Measurements from ENCODE around the gene EDC3.

EDC3 gene

GRCh38 chr15:74716651-74717050, 20.8 kb upstream of the EDC3 start:
- H3K27me3 ChIP-seq (replicated peaks): no peaks in the 10 kb centered on the region
- DNase-seq: no peak
- H3K27ac ChIP-seq: no peak overlapping the region
- TF ChIP-seq CTCF (IDR thresholded peaks at IDR 0.05; ENCODE audit: low read depth, low read length, missing control alignments): no peak
- in situ Hi-C loops (cut with HindIII; ENCODE audit: low pct_ligation_motif_present, low sequenced_read_pairs): no loop called here
- no peaks in the 10 kb centered on the region for H3K36me3 ChIP-seq (replicated peaks)
- no peak overlapping the region for H3K4me3 ChIP-seq (ENCODE audit: low read depth, low read length)

- H3K27ac ChIP-seq: no peak overlapping the region
- DNase-seq: no peak
- TF ChIP-seq CTCF (IDR thresholded peaks at IDR 0.05; ENCODE audit: low read depth, low read length, missing control alignments): no peak
- H3K27me3 ChIP-seq (replicated peaks): no peaks in the 10 kb centered on the region
- in situ Hi-C loops (cut with HindIII; ENCODE audit: low pct_ligation_motif_present, low sequenced_read_pairs): no loop called here
- H3K4me3 ChIP-seq (ENCODE audit: low read depth, low read length): no peak overlapping the region
- no peaks in the 10 kb centered on the region for H3K36me3 ChIP-seq (replicated peaks)
These were observed 16.5 kb upstream of the EDC3 start for GRCh38 chr15:74712311-74712710.

- no peak for DNase-seq
- Histone ChIP-seq H3K36me3 (replicated peaks) (no peaks in the 10 kb centered on the region), H3K27ac (no peak overlapping the region), H3K27me3 (replicated peaks) (no peaks in the 10 kb centered on the region), H3K4me3 (ENCODE audit: low read depth, low read length) (no peak overlapping the region)
- in situ Hi-C loops (cut with HindIII; ENCODE audit: low pct_ligation_motif_present, low sequenced_read_pairs): no loop called here
- TF ChIP-seq CTCF (IDR thresholded peaks at IDR 0.05; ENCODE audit: low read depth, low read length, missing control alignments): no peak
These were observed 14.7 kb upstream of the EDC3 start for GRCh38 chr15:74710319-74711094.

- Histone ChIP-seq H3K27me3 (replicated peaks) (no peaks in the 10 kb centered on the region), H3K27ac (no peak overlapping the region), H3K4me3 (ENCODE audit: low read depth, low read length) (no peak overlapping the region), H3K36me3 (replicated peaks) (no peaks in the 10 kb centered on the region)
- no peak for TF ChIP-seq CTCF (IDR thresholded peaks at IDR 0.05; ENCODE audit: low read depth, low read length, missing control alignments)
- DNase-seq: no peak
- in situ Hi-C loops (cut with HindIII; ENCODE audit: low pct_ligation_motif_present, low sequenced_read_pairs): no loop called here
These were observed 14.1 kb upstream of the EDC3 start for GRCh38 chr15:74709892-74710291.

- in situ Hi-C loops (cut with HindIII; ENCODE audit: low pct_ligation_motif_present, low sequenced_read_pairs): no loop called here
- TF ChIP-seq CTCF (IDR thresholded peaks at IDR 0.05; ENCODE audit: low read depth, low read length, missing control alignments): no peak
- Histone ChIP-seq H3K4me3 (ENCODE audit: low read depth, low read length) (no peak overlapping the region), H3K27me3 (replicated peaks) (no peaks in the 10 kb centered on the region), H3K27ac (no peak overlapping the region), H3K36me3 (replicated peaks) (no peaks in the 10 kb centered on the region)
- no peak for DNase-seq
These were observed 13.2 kb upstream of the EDC3 start for GRCh38 chr15:74709011-74709410.

GRCh38 chr15:74696808-74697207, 984 bp upstream of the EDC3 start:
- no peak for DNase-seq
- Histone ChIP-seq H3K4me3 (ENCODE audit: low read depth, low read length) (no peak overlapping the region), H3K27ac (no peak overlapping the region), H3K27me3 (replicated peaks) (no peaks in the 10 kb centered on the region), H3K36me3 (replicated peaks) (no peaks in the 10 kb centered on the region)
- no peak for TF ChIP-seq CTCF (IDR thresholded peaks at IDR 0.05; ENCODE audit: low read depth, low read length, missing control alignments)
- in situ Hi-C loops (cut with HindIII; ENCODE audit: low pct_ligation_motif_present, low sequenced_read_pairs): no loop called here
